ENCODE measurements around the gene NELL1. TPM values are rescaled to one million over a fixed set of nuclear protein-coding genes. Genes with fewer than 3 reads are reported as not detected.

NELL1 gene
- total and polyA plus RNA-seq, 2 experiments from 2014 or later: not detected

DNA sequence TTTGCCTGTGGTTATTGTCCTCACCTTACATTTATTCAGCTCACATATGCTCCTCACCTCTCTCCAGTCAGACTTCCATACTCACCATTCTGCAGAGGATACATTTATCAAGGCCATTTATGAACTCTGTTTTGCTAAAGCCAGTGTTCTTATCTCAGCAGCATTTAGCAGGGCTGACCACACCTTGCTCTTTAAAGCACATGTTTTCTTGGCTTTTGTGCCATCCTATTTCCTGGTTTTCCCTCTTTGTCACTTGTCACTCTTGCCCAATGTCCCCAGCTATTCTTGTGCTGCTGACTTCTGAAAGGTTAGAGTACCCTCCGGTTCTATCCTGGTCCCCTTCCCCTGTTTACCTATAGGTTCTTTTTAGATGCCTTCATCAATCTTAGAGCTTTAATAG lies 446.6 kb downstream of the NELL1 start:
- no peaks in the 10 kb centered on the region for H3F3A ChIP-seq (ENCODE audit: insufficient read depth)
- no peaks in the 10 kb centered on the region for H3K79me2 ChIP-seq (ENCODE audit: insufficient read depth)
- no peak overlapping the region for H3K9ac ChIP-seq
- no peaks in the 10 kb centered on the region for H3K36me3 ChIP-seq (ENCODE audit: low read depth)
- WGBS, 2 experiments (ENCODE audit: low coverage in 1 of 2, low lambda C conversion rate in 2 of 2, missing lambda C conversion rate in 2 of 2): 19 to 30% methylated on average over 1 of the region's 1 CpG
- no peaks in the 10 kb centered on the region for H4K20me1 ChIP-seq (ENCODE audit: insufficient read depth)
- H3K27me3 ChIP-seq (replicated peaks; ENCODE audit: insufficient read depth): no peaks in the 10 kb centered on the region
- no peak for DNase-seq
- in situ Hi-C loops (cut with MboI): no loop called here
- no peak overlapping the region for H3K4me3 ChIP-seq
- no peaks in the 10 kb centered on the region for H3K9me3 ChIP-seq (ENCODE audit: low read depth)
- TF ChIP-seq EZH2 (IDR thresholded peaks at IDR 0.05; ENCODE audit: insufficient read depth, poor library complexity, severe bottlenecking): no peak
- TF ChIP-seq EZH2phosphoT487 (IDR thresholded peaks at IDR 0.05; ENCODE audit: insufficient read depth, low read depth): no peak
- H3K9me2 ChIP-seq (ENCODE audit: insufficient read depth): no peaks in the 10 kb centered on the region
- H3K4me1 ChIP-seq (ENCODE audit: insufficient read depth): no peaks in the 10 kb centered on the region
- H3K27ac ChIP-seq: no peak overlapping the region
- H3K4me2 ChIP-seq (ENCODE audit: unreplicated experiment): no peak overlapping the region
- H2AFZ ChIP-seq: no peak overlapping the region

DNA sequence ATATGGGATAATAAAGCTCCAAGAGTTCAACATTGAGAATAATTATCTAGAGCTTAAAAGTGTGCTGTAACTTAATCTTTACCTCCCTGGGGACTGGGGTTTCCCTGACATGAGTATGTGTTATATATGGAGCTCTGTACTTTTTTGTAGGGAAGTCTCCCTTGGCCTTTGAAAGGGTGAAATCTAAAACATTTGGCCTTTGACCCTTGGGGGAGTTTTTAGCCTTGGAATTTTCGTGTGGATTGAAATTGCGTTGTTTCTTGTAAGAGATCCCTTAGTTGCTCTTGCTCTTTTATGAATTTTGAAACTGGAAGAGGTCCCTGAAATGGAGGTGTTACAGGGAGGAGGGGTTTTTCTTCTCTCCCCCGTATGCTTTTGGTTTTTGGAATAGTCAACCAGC lies 450.0 kb downstream of the NELL1 start:
- Histone ChIP-seq H3K36me3 (ENCODE audit: low read depth) (no peaks in the 10 kb centered on the region), H3K79me2 (ENCODE audit: insufficient read depth) (no peaks in the 10 kb centered on the region), H3K27ac (no peak overlapping the region), H3K9me3 (ENCODE audit: low read depth) (no peaks in the 10 kb centered on the region), H3K4me2 (ENCODE audit: unreplicated experiment) (no peak overlapping the region), H3K9ac (no peak overlapping the region), H4K20me1 (ENCODE audit: insufficient read depth) (no peaks in the 10 kb centered on the region), H3K9me2 (ENCODE audit: insufficient read depth) (no peaks in the 10 kb centered on the region), H3K4me3 (no peak overlapping the region), H2AFZ (no peak overlapping the region), H3K27me3 (replicated peaks; ENCODE audit: insufficient read depth) (no peaks in the 10 kb centered on the region), H3K4me1 (ENCODE audit: insufficient read depth) (no peaks in the 10 kb centered on the region), H3F3A (ENCODE audit: insufficient read depth) (no peaks in the 10 kb centered on the region)
- in situ Hi-C loops (cut with MboI): no loop called here
- no peak for TF ChIP-seq EZH2phosphoT487 (IDR thresholded peaks at IDR 0.05; ENCODE audit: insufficient read depth, low read depth)
- no peak for TF ChIP-seq EZH2 (IDR thresholded peaks at IDR 0.05; ENCODE audit: insufficient read depth, poor library complexity, severe bottlenecking)
- no peak for DNase-seq
- 24 to 25% methylated on average over 3 of the region's 3 CpGs for WGBS, 2 experiments (ENCODE audit: low coverage in 1 of 2, low lambda C conversion rate in 2 of 2, missing lambda C conversion rate in 2 of 2)

DNA sequence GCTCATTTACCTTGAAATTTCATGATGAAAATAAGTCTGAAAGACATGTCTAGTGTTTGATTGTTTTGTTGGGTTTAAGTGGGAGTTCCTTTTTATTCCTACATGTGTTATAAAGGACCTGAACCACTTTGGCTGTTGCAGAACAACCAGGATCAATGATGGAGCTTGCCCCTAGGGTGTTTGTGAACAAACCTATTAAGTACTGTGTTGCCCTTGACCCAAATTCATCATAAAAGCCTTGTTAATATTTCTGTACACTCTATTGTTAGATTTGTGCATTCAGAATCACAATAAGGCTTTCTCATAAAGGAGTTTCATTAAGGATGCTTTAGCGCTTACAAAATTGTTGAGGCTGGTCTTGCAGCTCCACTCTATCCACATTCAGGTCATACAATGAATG lies 452.6 kb downstream of the NELL1 start:
- Histone ChIP-seq H3K4me2 (ENCODE audit: unreplicated experiment) (no peak overlapping the region), H4K20me1 (ENCODE audit: insufficient read depth) (no peaks in the 10 kb centered on the region), H3K79me2 (ENCODE audit: insufficient read depth) (no peaks in the 10 kb centered on the region), H3K4me3 (no peak overlapping the region), H3K27ac (no peak overlapping the region), H3K9me2 (ENCODE audit: insufficient read depth) (no peaks in the 10 kb centered on the region), H3K36me3 (ENCODE audit: low read depth) (no peaks in the 10 kb centered on the region), H2AFZ (no peak overlapping the region), H3K9ac (no peak overlapping the region), H3K27me3 (replicated peaks; ENCODE audit: insufficient read depth) (no peaks in the 10 kb centered on the region), H3K4me1 (ENCODE audit: insufficient read depth) (no peaks in the 10 kb centered on the region), H3K9me3 (ENCODE audit: low read depth) (no peaks in the 10 kb centered on the region), H3F3A (ENCODE audit: insufficient read depth) (no peaks in the 10 kb centered on the region)
- 70 to 78% methylated on average over 1 of the region's 1 CpG for WGBS, 2 experiments (ENCODE audit: low coverage in 1 of 2, low lambda C conversion rate in 2 of 2, missing lambda C conversion rate in 2 of 2)
- TF ChIP-seq EZH2 (IDR thresholded peaks at IDR 0.05; ENCODE audit: insufficient read depth, poor library complexity, severe bottlenecking) (no peak), EZH2phosphoT487 (IDR thresholded peaks at IDR 0.05; ENCODE audit: insufficient read depth, low read depth) (no peak)
- DNase-seq: no peak
- in situ Hi-C loops (cut with MboI): no loop called here

DNA sequence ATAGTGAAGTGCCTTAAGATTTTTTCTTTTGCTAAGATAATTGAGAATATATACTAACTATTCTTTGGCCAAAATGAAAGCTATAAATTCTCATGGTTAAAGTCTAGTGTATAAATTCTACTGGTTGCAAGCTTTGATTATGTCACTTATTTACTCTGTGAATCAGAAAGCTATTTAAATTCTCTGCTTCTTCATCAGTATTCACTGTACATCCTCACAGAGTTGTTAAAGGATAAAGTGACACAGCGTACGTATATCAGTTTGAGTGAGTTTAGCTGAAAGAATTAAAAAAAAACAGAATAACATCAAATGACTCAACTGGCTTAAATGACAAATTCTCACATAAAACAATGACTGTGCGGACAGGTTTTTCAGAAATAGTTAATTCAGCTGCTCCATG lies 453.1 kb downstream of the NELL1 start:
- H3K9me3 ChIP-seq (ENCODE audit: low read depth): no peaks in the 10 kb centered on the region
- no peaks in the 10 kb centered on the region for H3K9me2 ChIP-seq (ENCODE audit: insufficient read depth)
- no peaks in the 10 kb centered on the region for H3K36me3 ChIP-seq (ENCODE audit: low read depth)
- H3K4me1 ChIP-seq (ENCODE audit: insufficient read depth): no peaks in the 10 kb centered on the region
- no peaks in the 10 kb centered on the region for H3F3A ChIP-seq (ENCODE audit: insufficient read depth)
- WGBS, 2 experiments (ENCODE audit: low coverage in 1 of 2, low lambda C conversion rate in 2 of 2, missing lambda C conversion rate in 2 of 2): 66 to 68% methylated on average over 3 of the region's 3 CpGs
- H3K79me2 ChIP-seq (ENCODE audit: insufficient read depth): no peaks in the 10 kb centered on the region
- H3K4me2 ChIP-seq (ENCODE audit: unreplicated experiment): no peak overlapping the region
- no peak overlapping the region for H3K4me3 ChIP-seq
- TF ChIP-seq EZH2 (IDR thresholded peaks at IDR 0.05; ENCODE audit: insufficient read depth, poor library complexity, severe bottlenecking): no peak
- TF ChIP-seq EZH2phosphoT487 (IDR thresholded peaks at IDR 0.05; ENCODE audit: insufficient read depth, low read depth): no peak
- H3K27me3 ChIP-seq (replicated peaks; ENCODE audit: insufficient read depth): no peaks in the 10 kb centered on the region
- no peak overlapping the region for H3K27ac ChIP-seq
- DNase-seq: no peak
- no peak overlapping the region for H3K9ac ChIP-seq
- in situ Hi-C loops (cut with MboI): no loop called here
- no peak overlapping the region for H2AFZ ChIP-seq
- H4K20me1 ChIP-seq (ENCODE audit: insufficient read depth): no peaks in the 10 kb centered on the region

DNA sequence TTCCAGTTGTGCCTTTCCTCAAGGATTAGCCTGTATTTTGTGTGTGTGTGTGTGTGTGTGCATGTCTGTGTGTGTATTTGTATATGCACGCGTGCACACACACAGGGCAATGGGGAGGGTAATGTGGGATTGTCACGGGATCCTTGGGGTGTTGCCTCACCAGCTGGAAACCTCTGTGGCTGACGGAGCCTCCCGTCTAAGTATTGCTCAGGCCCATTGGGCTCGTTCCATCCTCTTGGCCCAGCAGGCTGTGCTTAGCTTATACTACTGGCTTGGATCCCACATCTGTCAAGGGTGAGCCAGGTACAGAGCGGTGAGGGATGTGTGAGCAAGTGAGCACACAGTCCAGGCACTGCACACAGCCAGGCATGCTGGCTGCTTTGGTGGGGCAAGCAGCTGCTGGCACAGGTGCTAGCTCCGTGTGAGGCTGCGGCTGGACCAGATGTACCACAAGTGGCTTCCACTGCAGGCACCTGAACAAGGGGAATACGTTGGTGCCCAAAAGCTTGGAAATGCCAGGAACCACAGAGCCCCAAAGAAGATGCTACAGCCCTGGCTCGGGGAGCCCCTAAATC lies 462.8 kb downstream of the NELL1 start:
- Histone ChIP-seq H2AFZ (no peak overlapping the region), H3K9me2 (ENCODE audit: insufficient read depth) (no peaks in the 10 kb centered on the region), H3K79me2 (ENCODE audit: insufficient read depth) (no peaks in the 10 kb centered on the region), H3K27ac (no peak overlapping the region), H3K4me3 (no peak overlapping the region), H3K4me2 (ENCODE audit: unreplicated experiment) (no peak overlapping the region), H3K9ac (no peak overlapping the region), H4K20me1 (ENCODE audit: insufficient read depth) (no peaks in the 10 kb centered on the region), H3K27me3 (replicated peaks; ENCODE audit: insufficient read depth) (no peaks in the 10 kb centered on the region), H3K4me1 (ENCODE audit: insufficient read depth) (no peaks in the 10 kb centered on the region), H3K36me3 (ENCODE audit: low read depth) (no peaks in the 10 kb centered on the region), H3F3A (ENCODE audit: insufficient read depth) (no peaks in the 10 kb centered on the region), H3K9me3 (ENCODE audit: low read depth) (no peaks in the 10 kb centered on the region)
- DNase-seq: no peak
- WGBS, 2 experiments (ENCODE audit: low coverage in 1 of 2, low lambda C conversion rate in 2 of 2, missing lambda C conversion rate in 2 of 2): 28% methylated on average over 11 of the region's 11 CpGs
- TF ChIP-seq EZH2phosphoT487 (IDR thresholded peaks at IDR 0.05; ENCODE audit: insufficient read depth, low read depth): no peak
- TF ChIP-seq EZH2 (IDR thresholded peaks at IDR 0.05; ENCODE audit: insufficient read depth, poor library complexity, severe bottlenecking): no peak
- in situ Hi-C loops (cut with MboI): no loop called here
